ENCODE measurements around the gene CD3E. TPM values are rescaled to one million over a fixed set of nuclear protein-coding genes. Genes with fewer than 3 reads are reported as not detected.

The CD3E gene
- total RNA-seq, 1 experiment from 2014 or later, result 0.39 TPM

- Mint-ChIP-seq H3K4me1 (ENCODE audit: low read depth, unreplicated experiment) (no peaks in the 10 kb centered on the region), H3K36me3 (ENCODE audit: insufficient read depth, unreplicated experiment) (no peaks in the 10 kb centered on the region), H3K27ac (ENCODE audit: unreplicated experiment) (no peak overlapping the region), H3K9me3 (ENCODE audit: unreplicated experiment) (no peaks in the 10 kb centered on the region), H3K4me3 (ENCODE audit: unreplicated experiment) (no peak overlapping the region), H3K27me3 (ENCODE audit: insufficient read depth, unreplicated experiment) (no peaks in the 10 kb centered on the region)
- ChIA-PET CTCF (interaction anchor here (0.9 kb wide), 1 partner anchor 84 kb away, joined by 3 read pairs; no protein-coding TSS in a partner anchor), POLR2A (no interaction called here)
- no peak for TF ChIP-seq CTCF (IDR thresholded peaks at IDR 0.05; ENCODE audit: insufficient read depth in 1 of 2, low read depth in 1 of 2, low read length in 1 of 2, severe bottlenecking in 1 of 2, unreplicated experiment in 1 of 2)
- intact Hi-C loops (cut with micrococcal nuclease; ENCODE audit: unreplicated experiment), result no loop called here
- BruUV-seq (replicated peaks), result no TSS peak
- DNase-seq, result no peak
- Histone ChIP-seq H3K27me3 (replicated peaks; ENCODE audit: control insufficient read depth, insufficient read depth, low read length) (no peaks in the 10 kb centered on the region), H3K36me3 (ENCODE audit: control insufficient read depth, insufficient read depth, low read length) (no peaks in the 10 kb centered on the region), H3K4me3 (ENCODE audit: low read depth, low read length) (no peak overlapping the region), H3K4me1 (peaks cover 6% of the 10 kb centered on the region; the same call in 1 of the 2 replicates), H3K9me3 (no peaks in the 10 kb centered on the region)
Measured at GRCh38 chr11:118282606-118283005, 21.9 kb upstream of the CD3E start.

- Mint-ChIP-seq H3K27me3 (ENCODE audit: insufficient read depth, unreplicated experiment) (no peaks in the 10 kb centered on the region), H3K27ac (ENCODE audit: unreplicated experiment) (no peak overlapping the region), H3K9me3 (ENCODE audit: unreplicated experiment) (no peaks in the 10 kb centered on the region), H3K4me3 (ENCODE audit: unreplicated experiment) (no peak overlapping the region), H3K4me1 (ENCODE audit: low read depth, unreplicated experiment) (no peaks in the 10 kb centered on the region), H3K36me3 (ENCODE audit: insufficient read depth, unreplicated experiment) (no peaks in the 10 kb centered on the region)
- TF ChIP-seq CTCF (IDR thresholded peaks at IDR 0.05; ENCODE audit: insufficient read depth in 1 of 2, low read depth in 1 of 2, low read length in 1 of 2, severe bottlenecking in 1 of 2, unreplicated experiment in 1 of 2), result no peak
- BruUV-seq (replicated peaks), result no TSS peak
- Histone ChIP-seq H3K27me3 (replicated peaks; ENCODE audit: control insufficient read depth, insufficient read depth, low read length) (no peaks in the 10 kb centered on the region), H3K4me3 (ENCODE audit: low read depth, low read length) (no peak overlapping the region), H3K4me1 (peaks cover 6% of the 10 kb centered on the region; the same call in 1 of the 2 replicates), H3K36me3 (ENCODE audit: control insufficient read depth, insufficient read depth, low read length) (no peaks in the 10 kb centered on the region), H3K9me3 (no peaks in the 10 kb centered on the region)
- intact Hi-C loops (cut with micrococcal nuclease; ENCODE audit: unreplicated experiment), result no loop called here
- ChIA-PET CTCF (interaction anchor here (0.9 kb wide), 1 partner anchor 85 kb away, joined by 3 read pairs; no protein-coding TSS in a partner anchor), POLR2A (no interaction called here)
- no peak for DNase-seq
Measured at GRCh38 chr11:118283037-118283636, 21.4 kb upstream of the CD3E start.

GRCh38 chr11:118283756-118284350, 20.7 kb upstream of the CD3E start:
- Histone ChIP-seq H3K4me1 (peaks cover 6% of the 10 kb centered on the region; the same call in 1 of the 2 replicates), H3K27me3 (replicated peaks; ENCODE audit: control insufficient read depth, insufficient read depth, low read length) (no peaks in the 10 kb centered on the region), H3K36me3 (ENCODE audit: control insufficient read depth, insufficient read depth, low read length) (no peaks in the 10 kb centered on the region), H3K4me3 (ENCODE audit: low read depth, low read length) (no peak overlapping the region), H3K9me3 (no peaks in the 10 kb centered on the region)
- no peak for DNase-seq
- no TSS peak for BruUV-seq (replicated peaks)
- Mint-ChIP-seq H3K4me3 (ENCODE audit: unreplicated experiment) (no peak overlapping the region), H3K9me3 (ENCODE audit: unreplicated experiment) (no peaks in the 10 kb centered on the region), H3K27me3 (ENCODE audit: insufficient read depth, unreplicated experiment) (no peaks in the 10 kb centered on the region), H3K4me1 (ENCODE audit: low read depth, unreplicated experiment) (no peaks in the 10 kb centered on the region), H3K27ac (ENCODE audit: unreplicated experiment) (no peak overlapping the region), H3K36me3 (ENCODE audit: insufficient read depth, unreplicated experiment) (no peaks in the 10 kb centered on the region)
- no peak for TF ChIP-seq CTCF (IDR thresholded peaks at IDR 0.05; ENCODE audit: insufficient read depth in 1 of 2, low read depth in 1 of 2, low read length in 1 of 2, severe bottlenecking in 1 of 2, unreplicated experiment in 1 of 2)
- intact Hi-C loops (cut with micrococcal nuclease; ENCODE audit: unreplicated experiment), result no loop called here
- POLR2A ChIA-PET, result interaction anchor here (0.5 kb wide), 1 partner anchor 627 kb away, joined by 4 read pairs; no protein-coding TSS in a partner anchor
- CTCF ChIA-PET, result interaction anchor here (0.8 to 1.0 kb wide), 2 partner anchors 42 to 85 kb away, joined by 3 read pairs; no protein-coding TSS in a partner anchor

Data from Caco-2 (cell line).